Measurements from ENCODE around the gene TCF25.
"Not testable (repeated sequence)": the region's sequence is repeated elsewhere in the genome, so short reads cannot be mapped to it uniquely, and the experiment has no call there.

The TCF25 gene

GRCh38 chr16:89829630-89830437, 43.6 kb upstream of the TCF25 start:
- H3K4me3 ChIP-seq (ENCODE audit: low read depth, low read length), result no peak overlapping the region
- TF ChIP-seq CTCF (IDR thresholded peaks at IDR 0.05; ENCODE audit: low read depth, low read length), result no peak

GRCh38 chr16:89831810-89832328, 41.5 kb upstream of the TCF25 start:
- no peak overlapping the region for H3K4me3 ChIP-seq (ENCODE audit: low read depth, low read length)
- no peak for TF ChIP-seq CTCF (IDR thresholded peaks at IDR 0.05; ENCODE audit: low read depth, low read length)

GRCh38 chr16:89833664-89834363, 39.6 kb upstream of the TCF25 start:
- not testable (repeated sequence) for H3K4me3 ChIP-seq (ENCODE audit: low read depth, low read length)

GRCh38 chr16:89834813-89835363, 38.5 kb upstream of the TCF25 start:
- H3K4me3 ChIP-seq (ENCODE audit: low read depth, low read length), result not testable (repeated sequence)

- not testable (repeated sequence) for H3K4me3 ChIP-seq (ENCODE audit: low read depth, low read length)
Observed at GRCh38 chr16:89836484-89836883, 36.9 kb upstream of the TCF25 start.

GRCh38 chr16:89837014-89837546, 36.3 kb upstream of the TCF25 start:
- TF ChIP-seq CTCF (IDR thresholded peaks at IDR 0.05; ENCODE audit: low read depth, low read length), result no peak
- no peak overlapping the region for H3K4me3 ChIP-seq (ENCODE audit: low read depth, low read length)

GRCh38 chr16:89841275-89841674, 32.1 kb upstream of the TCF25 start:
- no peak for TF ChIP-seq CTCF (IDR thresholded peaks at IDR 0.05; ENCODE audit: low read depth, low read length)
- no peak overlapping the region for H3K4me3 ChIP-seq (ENCODE audit: low read depth, low read length)

- no peak overlapping the region for H3K4me3 ChIP-seq (ENCODE audit: low read depth, low read length)
Observed at GRCh38 chr16:89842471-89843408, 30.7 kb upstream of the TCF25 start.

More at GRCh38 chr16:89842471-89843408, 30.7 kb upstream of the TCF25 start:
- TF ChIP-seq CTCF (IDR thresholded peaks at IDR 0.05; ENCODE audit: low read depth, low read length), result no peak
